Neutrophil (primary cell): ENCODE data around the gene ACBD6.
"Not testable (repeated sequence)": the region's sequence is repeated elsewhere in the genome, so short reads cannot be mapped to it uniquely, and the experiment has no call there.

Source experiments
- H3K27ac ChIP-seq: fragments of 200-600 bp; sonication (generic); 2 replicates; pipeline ENCODE4 v1.5.1; 2016; ENCODE audit warnings: mild to moderate bottlenecking, moderate library complexity
- H3K27me3 ChIP-seq: fragments of 200-600 bp; sonication (generic); 2 replicates; pipeline ENCODE4 v1.6.0; 2016; ENCODE audit warnings: mild to moderate bottlenecking
- H3K36me3 ChIP-seq: fragments of 200-600 bp; sonication (generic); 2 replicates; pipeline ENCODE4 v1.5.1; 2017
- H3K4me1 ChIP-seq, 2 experiments: fragments of 200-600 bp in 1 of 2; sonication (generic) in 1 of 2; 1 replicate in 1 of 2; 2 replicates in 1 of 2; pipeline versions ENCODE4 v1.5.1 to v1.6.1; 2013 to 2016; ENCODE audit warnings: low read depth in 1 of 2, low read length in 1 of 2, mild to moderate bottlenecking in 1 of 2, moderate library complexity in 1 of 2; ENCODE audit not compliant: control insufficient read depth in 1 of 2, insufficient read depth in 1 of 2
- H3K4me3 ChIP-seq, 2 experiments: fragments of 200-600 bp in 1 of 2; sonication (generic) in 1 of 2; 1 replicate in 1 of 2; 2 replicates in 1 of 2; pipeline ENCODE4 v1.5.1; 2013 to 2016; ENCODE audit warnings: low read depth in 1 of 2, low read length in 1 of 2, mild to moderate bottlenecking in 1 of 2, moderate library complexity in 1 of 2
- H3K9me3 ChIP-seq: fragments of 200-600 bp; sonication (generic); 2 replicates; pipeline ENCODE4 v1.5.1; 2016
- CTCF ChIP-seq: fragments of 200-600 bp; sonication (generic); IDR thresholded peaks from 2 replicates; pipeline ENCODE4 v1.5.1; 2016; ENCODE audit warnings: antibody characterized with exemption

ACBD6 gene

GRCh38 chr1:180468311-180468710 is 34.1 kb downstream of the ACBD6 start:
- H3K4me3 ChIP-seq = no peak overlapping the region
- no peaks in the 10 kb centered on the region for H3K4me1 ChIP-seq
- no peaks in the 10 kb centered on the region for H3K27me3 ChIP-seq
- H3K9me3 ChIP-seq = no peaks in the 10 kb centered on the region
- H3K36me3 ChIP-seq = no peaks in the 10 kb centered on the region
- no peak for TF ChIP-seq CTCF
- no peak overlapping the region for H3K27ac ChIP-seq

- H3K27me3 ChIP-seq = no peaks in the 10 kb centered on the region
- no peaks in the 10 kb centered on the region for H3K36me3 ChIP-seq
- H3K27ac ChIP-seq = no peak overlapping the region
- no peaks in the 10 kb centered on the region for H3K9me3 ChIP-seq
- H3K4me3 ChIP-seq = no peak overlapping the region
- no peaks in the 10 kb centered on the region for H3K4me1 ChIP-seq
- TF ChIP-seq CTCF = no peak
Measured at GRCh38 chr1:180462102-180462501, 40.3 kb downstream of the ACBD6 start.

GRCh38 chr1:180461682-180462081 is 40.7 kb downstream of the ACBD6 start:
- not testable (repeated sequence) for H3K4me3 ChIP-seq, H3K9me3 ChIP-seq, H3K27ac ChIP-seq, H3K36me3 ChIP-seq, H3K4me1 ChIP-seq, H3K27me3 ChIP-seq

GRCh38 chr1:180458807-180459206 is 43.6 kb downstream of the ACBD6 start:
- no peak for TF ChIP-seq CTCF
- Histone ChIP-seq H3K4me1 (no peaks in the 10 kb centered on the region), H3K4me3 (no peak overlapping the region), H3K9me3 (no peaks in the 10 kb centered on the region), H3K27ac (no peak overlapping the region), H3K36me3 (no peaks in the 10 kb centered on the region), H3K27me3 (no peaks in the 10 kb centered on the region)

GRCh38 chr1:180456191-180456590 is 46.2 kb downstream of the ACBD6 start:
- no peaks in the 10 kb centered on the region for H3K27me3 ChIP-seq
- no peaks in the 10 kb centered on the region for H3K4me1 ChIP-seq
- H3K27ac ChIP-seq = no peak overlapping the region
- H3K9me3 ChIP-seq = no peaks in the 10 kb centered on the region
- no peak overlapping the region for H3K4me3 ChIP-seq
- TF ChIP-seq CTCF = no peak
- no peaks in the 10 kb centered on the region for H3K36me3 ChIP-seq

- no peaks in the 10 kb centered on the region for H3K27me3 ChIP-seq
- no peaks in the 10 kb centered on the region for H3K36me3 ChIP-seq
- TF ChIP-seq CTCF = no peak
- H3K4me3 ChIP-seq = no peak overlapping the region
- no peaks in the 10 kb centered on the region for H3K9me3 ChIP-seq
- no peaks in the 10 kb centered on the region for H3K4me1 ChIP-seq
- no peak overlapping the region for H3K27ac ChIP-seq
Measured at GRCh38 chr1:180451504-180451903, 50.9 kb downstream of the ACBD6 start.
